ENCODE measurements around the gene UBIAD1. TPM values are rescaled to one million over a fixed set of nuclear protein-coding genes. Genes with fewer than 3 reads are reported as not detected.
"Not testable (repeated sequence)": the region's sequence is repeated elsewhere in the genome, so short reads cannot be mapped to it uniquely, and the experiment has no call there.

Gene UBIAD1
- total RNA-seq, 1 donor from 2014 or later = 7.6 TPM

DNA sequence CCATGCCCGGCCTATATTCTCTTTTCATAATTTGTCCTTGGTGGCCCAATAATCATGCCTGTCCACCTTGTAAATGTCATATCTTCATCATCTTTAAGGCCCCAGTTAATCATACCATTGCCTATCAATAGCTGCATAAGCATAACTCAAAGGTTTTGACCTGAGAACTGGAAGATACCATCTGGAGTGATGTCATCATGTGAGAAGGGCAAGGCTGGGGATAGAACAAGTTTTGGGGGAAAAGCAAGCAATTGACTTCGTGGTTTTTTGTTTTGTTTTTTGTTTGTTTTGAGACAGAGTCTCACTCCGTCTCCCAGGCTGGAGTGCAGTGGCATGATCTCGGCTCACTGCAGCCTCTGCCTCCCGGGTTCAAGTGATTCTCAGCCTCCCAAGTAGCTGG, 6.2 kb downstream of the UBIAD1 start:
- DNase-seq (ENCODE audit: low spot score) (no peak), ATAC-seq (no peak)

DNA sequence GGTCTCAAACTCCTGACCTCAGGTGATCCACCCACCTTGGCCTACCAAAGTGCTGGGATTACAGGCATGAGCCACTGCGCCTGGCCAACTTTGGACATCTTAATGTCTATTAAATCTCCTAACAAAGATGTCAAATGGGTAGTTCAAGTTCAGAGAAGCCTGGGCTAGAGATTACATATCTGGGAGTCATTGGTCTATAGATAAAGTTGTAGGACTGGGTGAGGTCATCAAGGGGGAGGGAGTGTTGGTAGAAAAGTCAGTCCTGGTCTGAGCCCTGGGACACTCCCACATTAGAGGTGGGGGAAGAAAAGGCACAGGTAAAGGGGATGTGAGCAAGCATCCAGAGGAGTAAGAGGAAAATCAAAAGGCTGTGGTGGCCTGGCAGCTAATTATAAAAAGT, 6.6 kb downstream of the UBIAD1 start:
- DNase-seq (ENCODE audit: low spot score) (no peak), ATAC-seq (no peak)

DNA sequence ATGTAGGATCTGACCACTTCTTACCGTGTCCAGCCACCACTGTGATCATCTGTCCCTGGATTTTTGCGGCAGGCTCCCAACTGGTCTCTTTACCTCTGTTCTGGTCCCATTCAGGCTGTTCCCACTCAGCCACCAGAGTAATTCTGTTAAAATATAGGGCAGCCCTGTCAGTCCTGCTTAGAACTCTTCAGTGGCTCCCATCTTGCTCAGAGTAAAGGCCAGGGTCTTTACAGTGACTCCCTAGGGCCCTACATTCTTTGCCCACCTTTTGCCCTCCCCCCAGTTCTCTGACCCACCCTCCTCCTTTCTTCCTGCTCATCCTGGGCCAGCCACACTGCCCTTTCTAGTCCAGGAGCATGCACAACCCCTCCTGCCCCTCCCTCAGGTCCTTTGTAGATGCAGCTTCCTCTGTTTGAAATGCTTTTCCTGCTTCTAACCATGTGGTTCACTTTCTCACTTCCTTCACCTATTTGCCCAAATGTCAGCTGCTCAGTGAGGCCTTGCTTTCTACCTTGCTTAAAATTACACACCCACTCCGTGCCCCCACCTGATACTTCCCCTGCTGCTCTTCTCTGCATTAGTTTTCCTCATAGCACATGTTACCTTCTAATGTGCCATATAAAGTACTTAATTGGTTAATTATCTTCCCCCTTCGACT, 7.8 kb downstream of the UBIAD1 start:
- DNase-seq (ENCODE audit: low spot score) (no peak), ATAC-seq (no peak)

DNA sequence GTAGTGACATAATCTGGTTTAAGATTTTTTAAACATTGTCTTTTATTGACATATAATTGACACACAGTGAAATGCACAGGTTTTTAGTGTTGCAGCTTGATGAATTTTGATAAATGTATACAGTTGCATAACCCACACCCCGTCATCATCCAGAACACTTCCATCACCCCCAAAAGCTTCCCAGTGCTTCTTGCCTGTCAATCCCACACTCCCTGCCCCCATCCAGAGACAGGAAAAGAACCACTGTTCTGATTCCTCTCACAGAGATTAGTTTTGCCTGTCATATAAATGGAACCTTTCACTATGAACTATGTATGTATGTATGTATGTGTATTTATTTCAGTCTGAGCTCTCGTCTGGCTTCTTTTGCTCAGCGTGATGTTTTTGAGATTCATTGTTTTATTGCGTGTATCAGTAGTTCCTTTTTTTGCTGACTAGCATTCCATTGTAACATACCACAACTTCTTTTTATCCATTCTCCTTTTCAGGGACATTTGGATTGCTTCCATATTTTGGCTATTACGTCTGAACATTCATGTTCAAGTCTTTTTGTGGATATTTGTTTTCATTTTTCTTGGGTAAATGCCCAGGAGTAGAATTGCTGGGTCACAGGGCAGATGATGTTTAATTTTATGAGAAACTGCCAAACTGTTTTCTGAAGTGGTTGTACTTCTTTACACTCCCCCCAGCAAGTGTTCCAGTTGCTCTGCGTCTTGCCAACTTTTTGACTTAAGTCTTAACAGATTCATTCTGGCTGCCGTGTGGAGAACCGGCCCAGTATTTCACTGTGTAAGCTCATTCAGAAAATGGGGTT, 8.7 kb downstream of the UBIAD1 start:
- no peak for ATAC-seq
- no peak for DNase-seq (ENCODE audit: low spot score)

DNA sequence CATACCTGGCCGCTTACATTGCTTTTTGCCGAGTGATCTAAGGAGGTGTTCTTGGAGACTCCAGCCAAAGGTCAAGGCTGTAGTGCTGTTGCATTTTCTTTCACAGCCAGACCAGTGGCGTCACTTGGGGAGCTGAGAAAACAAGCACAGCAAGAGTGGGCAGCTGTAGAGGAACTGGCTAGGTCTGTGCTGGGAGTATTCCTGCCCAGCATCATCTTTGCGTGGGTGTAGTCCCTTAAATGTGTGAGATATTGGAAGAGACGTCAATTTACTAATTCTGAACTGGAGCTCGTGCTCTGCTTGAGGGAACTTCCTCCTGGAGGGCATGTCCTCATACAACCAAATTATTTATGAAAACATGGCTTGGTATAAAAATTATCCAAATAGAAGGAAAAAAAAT, 10.2 kb downstream of the UBIAD1 start:
- DNase-seq (ENCODE audit: low spot score) (no peak), ATAC-seq (no peak)

DNA sequence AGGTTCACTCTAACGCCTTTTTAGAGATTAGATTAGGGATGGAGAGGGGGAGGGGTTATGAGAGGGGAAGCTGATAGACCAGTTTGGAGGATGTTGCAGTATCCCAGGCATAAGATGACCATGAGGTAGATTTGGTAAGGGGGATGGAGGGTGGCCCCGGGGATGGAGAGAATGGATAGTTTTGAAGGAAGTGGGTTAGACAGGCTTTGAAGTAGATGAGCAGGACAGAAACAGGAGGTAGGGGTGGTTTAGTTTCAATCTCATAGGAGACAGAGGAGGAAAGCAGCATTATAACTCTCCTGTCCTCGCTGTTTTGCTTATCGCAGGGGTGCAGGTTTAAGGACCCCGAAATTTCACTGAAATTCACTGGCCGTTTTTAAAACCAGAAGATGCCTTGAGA, 11.8 kb downstream of the UBIAD1 start:
- no peak for ATAC-seq
- no peak for DNase-seq (ENCODE audit: low spot score)

DNA sequence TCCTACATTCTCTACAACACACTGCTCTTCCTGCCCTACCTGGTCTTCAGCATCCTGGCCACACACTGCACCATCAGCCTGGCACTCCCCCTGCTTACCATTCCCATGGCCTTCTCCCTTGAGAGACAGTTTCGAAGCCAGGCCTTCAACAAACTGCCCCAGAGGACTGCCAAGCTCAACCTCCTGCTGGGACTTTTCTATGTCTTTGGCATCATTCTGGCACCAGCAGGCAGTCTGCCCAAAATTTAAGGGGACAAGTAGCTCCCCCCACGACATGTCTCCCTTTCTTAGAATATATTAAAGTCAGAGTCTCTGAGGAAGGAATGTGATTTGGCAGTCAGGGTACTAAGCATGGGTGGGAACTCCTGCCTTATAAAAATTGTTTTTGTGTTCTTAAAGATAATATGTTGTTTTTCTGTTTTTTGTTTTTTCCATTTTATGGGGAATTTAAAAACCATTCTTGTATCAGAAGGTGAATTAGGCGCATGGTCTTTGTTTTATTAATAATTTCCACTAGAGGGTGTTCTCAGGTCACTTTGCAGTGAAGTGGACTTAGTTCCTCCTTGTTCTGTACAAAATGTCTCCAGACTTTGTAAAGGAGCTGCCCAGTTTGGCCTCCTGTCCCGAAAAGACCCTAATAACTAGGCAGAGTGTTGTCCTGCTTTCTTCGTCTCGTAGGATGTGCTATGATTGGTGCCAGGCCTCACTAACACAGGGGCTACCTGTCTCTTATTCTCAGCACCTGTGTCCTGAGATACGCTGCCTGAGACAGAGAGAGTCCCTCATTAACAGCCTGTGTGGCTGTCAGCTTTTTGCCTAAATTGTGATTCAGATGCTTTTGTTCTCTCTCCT, 13.1 kb downstream of the UBIAD1 start:
- peak; percentile 44 for ATAC-seq
- DNase-seq (ENCODE audit: low spot score) = no peak

DNA sequence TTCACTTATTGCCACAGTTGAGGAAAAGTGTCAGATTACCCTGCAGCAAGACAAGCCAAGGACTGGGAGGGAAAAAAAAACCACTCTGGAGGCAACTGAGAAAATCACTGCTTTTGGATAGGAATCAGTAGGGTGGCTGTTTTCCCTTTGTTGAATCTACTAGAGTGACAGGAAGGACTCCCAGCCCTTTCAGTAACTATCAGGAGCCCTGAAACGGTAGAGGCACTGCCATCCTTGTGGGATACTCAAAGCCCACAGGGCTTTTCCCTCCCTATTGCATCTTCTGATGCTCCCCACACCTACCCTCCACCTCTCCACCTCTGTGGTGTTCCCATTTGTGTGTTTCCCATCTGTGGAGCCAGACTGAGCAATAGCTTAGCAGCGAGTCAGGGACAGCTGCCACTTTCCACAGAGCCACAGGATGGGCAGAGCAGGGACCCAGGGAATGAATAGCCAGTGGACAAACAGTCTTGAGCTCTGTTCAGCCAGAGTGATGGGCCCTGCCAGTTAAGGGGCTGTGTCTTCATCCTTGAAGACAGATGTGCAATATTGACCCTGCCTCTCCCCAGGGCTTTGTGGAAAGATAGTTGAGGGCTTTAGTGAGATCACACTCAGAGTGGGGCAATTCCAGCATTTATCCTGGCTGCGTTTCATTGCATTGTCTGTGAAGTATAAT, 13.9 kb downstream of the UBIAD1 start:
- ATAC-seq (no peak), DNase-seq (ENCODE audit: low spot score) (no peak)

DNA sequence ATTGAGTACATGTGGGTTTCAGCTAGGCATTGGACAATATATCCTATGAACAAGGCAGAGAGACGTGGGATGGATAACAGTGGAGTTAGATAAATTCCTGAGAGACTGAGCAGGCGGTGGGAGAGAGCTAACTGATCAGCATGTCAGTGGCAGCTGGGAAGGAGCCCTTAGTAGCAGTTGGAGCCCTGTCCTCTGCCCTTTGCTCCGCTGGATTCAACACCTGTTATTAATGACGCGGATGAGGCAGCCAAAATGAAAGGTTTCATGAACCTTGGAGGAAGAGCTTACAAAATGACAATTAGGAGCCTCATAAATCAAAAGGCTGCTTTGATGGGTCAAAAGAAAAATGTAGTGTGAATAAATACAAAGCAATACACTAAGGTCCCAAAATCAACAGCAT, 16.1 kb downstream of the UBIAD1 start:
- peak; percentile 80 for ATAC-seq
- DNase-seq (ENCODE audit: low spot score) = no peak

DNA sequence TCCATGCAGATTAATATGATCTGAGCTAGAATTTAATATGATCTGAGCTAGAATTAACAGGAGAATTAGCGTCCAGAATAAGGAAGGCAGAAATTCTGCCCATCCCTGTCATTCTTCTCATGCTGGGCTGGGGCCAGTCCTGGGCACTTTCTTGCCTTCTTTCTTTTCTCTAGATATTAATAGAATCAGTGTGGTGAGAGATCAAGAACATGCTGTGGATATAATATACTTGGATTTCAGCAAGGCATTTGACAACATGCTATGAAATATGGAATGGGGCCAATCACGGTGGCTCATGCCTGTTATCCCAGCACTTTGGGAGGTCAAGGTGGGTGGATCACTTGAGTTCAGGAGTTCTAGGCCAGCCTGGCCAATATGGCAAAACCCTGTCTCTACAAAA, 18.1 kb downstream of the UBIAD1 start:
- ATAC-seq = no peak
- no peak for DNase-seq (ENCODE audit: low spot score)

DNA sequence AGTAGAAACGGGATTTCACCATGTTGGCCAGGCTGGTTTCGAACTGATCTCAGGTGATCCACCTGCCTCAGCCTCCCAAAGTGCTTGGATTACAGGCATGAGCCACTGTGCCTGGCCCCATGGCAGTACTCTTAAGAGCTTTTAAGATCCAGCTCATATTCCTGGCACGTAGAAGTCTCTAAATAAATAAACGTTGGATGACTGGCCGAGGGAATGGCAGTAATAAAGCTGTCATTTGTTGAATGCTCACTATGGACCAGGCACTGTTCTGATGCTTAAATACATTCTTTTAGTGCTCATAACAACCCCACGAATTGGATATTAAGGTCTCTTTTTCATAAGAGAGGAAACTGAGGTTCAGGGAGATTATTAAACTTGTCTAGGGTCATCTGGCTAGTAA, 20.9 kb downstream of the UBIAD1 start:
- DNase-seq (ENCODE audit: low spot score) (no peak), ATAC-seq (no peak)

DNA sequence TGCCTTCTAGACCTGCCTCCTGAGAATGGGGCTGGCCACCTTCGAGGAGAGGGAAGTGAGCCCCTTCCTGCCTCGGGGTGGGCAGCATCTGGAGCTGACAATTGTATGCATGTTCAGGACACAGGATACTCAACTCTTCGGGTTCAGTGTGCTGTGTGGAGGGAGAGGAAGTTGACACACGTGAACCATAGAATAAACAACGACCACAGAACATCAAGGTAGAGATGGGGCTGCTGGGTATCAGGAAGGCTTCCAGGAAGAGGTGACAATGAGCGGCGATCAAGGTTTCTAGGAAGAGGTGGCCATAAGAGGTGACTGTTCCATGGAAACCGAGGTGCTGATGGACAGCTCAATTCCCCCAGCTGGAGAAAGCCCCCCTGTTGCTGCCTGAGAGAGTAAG, 22.0 kb downstream of the UBIAD1 start:
- DNase-seq (ENCODE audit: low spot score) (no peak), ATAC-seq (no peak)

DNA sequence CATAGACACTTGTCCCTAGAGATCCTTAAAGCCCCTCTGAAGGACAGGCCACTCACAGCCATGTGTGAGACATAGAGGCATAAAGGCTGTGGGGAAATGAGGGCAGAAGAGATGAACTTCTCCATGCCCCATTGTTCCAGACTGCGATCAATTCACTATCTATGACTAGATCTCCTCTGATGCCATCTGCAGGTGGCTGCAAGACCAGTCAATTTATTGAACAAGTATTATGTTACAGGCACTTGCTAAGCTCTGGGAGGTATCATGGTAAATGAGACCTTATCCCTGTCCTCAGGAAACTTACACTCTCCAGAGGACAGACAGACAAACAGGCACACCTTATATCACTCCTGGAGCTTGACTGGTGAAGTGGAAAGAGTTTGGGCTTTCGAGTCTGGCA, 22.9 kb downstream of the UBIAD1 start:
- no peak for DNase-seq (ENCODE audit: low spot score)
- ATAC-seq = no peak

DNA sequence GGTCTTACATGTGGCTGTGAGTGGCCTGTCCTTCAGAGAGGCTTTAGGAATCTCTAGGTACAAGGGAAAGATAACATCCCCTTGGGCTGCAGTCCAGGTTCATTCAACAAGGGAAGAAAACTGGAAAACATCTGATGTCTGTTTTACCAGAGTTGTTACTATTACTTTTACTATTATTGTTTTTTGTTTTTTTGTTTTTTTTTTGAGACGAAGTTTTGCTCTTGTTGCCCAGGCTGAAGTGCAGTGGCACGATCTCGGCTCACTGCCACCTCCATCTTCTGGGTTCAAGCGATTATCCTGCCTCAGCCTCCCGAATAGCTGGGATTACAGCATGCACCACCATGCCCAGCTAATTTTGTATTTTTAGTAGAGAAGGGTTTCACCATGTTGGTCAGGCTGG, 24.8 kb downstream of the UBIAD1 start:
- ATAC-seq; DNase-seq (ENCODE audit: low spot score): not testable (repeated sequence)

DNA sequence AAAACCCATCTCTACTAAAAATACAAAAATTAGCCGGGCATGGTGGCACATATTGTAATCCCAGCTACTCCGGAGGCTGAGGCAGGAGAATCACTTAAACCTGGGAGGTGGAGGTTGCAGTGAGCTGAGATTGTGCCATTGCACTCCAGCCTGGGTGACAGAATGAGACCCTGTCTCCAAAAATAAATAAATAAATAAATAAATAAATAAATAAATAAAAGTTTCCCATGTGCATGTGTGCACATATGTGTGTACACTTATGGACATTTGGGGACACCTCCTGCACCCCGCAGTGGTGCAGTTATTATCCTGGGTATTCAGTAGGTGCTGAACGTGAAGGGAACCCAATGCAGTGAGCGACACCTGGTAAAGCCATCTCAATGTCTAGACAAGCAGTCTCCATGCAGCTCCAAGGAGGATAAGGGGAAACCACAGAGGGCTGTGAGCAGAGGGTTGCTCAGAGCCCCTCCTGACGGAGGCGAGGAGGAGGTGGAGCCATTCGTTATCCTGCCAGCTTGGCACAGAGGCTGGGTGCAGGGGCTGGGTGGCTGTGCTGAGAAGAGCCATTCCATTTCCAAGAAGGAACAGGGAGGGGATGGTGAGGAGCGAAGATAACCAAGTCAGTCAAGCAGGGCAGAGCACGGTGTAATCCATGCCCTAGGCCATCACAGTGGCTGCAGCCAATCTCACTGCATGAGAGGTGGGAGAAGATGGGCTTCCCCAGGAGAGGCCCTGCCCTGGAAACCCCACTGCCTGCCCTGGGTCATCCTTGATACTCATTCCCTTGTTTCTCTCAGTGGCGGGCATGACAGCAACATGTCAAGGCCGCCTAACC, 25.6 kb downstream of the UBIAD1 start:
- ATAC-seq (no peak), DNase-seq (ENCODE audit: low spot score) (no peak)

DNA sequence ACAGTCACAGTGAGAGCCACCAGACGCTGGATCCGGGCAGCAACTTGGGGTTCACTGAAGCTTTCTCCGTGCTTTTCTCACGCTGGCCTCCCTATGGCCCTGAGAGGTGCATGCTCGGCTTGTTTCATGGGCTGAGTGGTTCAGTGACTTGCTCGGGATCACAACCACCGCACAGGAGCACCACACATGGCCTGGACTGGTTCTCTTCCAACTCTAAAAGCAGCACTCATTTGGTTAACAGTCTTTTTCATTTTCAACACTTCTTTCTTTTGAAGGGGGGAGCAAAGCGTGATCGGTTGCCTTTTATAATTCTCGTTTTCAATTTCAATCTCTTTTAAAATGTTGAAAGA, 26.2 kb downstream of the UBIAD1 start:
- DNase-seq (ENCODE audit: low spot score) (no peak), ATAC-seq (no peak)

DNA sequence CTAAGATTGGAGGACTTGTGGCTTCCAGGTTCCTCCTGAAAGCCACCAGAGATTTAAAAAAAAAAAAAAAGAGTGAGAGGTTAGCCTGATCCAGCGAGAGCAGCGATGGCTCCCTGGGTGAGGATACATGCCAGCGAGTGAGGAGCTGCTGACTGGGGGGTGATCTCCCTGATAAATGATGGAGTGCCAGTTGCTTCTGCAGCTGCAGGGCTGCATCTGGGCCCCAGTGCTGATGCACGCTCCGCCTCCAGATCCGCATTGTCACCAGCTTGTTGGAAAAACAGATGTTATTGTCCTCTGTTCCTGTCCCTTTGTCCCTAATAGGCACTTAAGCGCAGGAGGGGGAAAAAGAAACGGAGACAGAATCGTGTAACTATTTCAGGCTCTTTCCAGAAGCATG, 28.6 kb downstream of the UBIAD1 start:
- ATAC-seq = no peak
- no peak for DNase-seq (ENCODE audit: low spot score)

DNA sequence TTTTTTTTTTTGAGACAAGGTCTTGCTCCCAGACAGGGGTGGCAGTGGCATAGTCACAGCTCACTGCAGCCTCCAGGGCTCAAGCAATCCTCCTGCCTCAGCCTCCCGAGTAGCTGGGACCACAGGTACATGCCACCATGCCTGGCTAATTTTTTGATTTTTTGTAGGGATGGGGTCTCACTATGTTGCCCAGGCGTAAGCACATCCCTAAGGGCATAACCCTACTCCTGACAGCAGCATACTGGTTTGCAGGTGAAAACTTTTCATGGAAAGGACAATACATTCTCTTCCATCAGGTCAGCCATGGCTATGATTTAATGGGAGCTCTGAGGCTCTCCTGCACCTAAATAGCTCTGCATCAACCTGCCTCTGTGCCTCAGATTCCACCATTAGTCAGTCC, 29.4 kb downstream of the UBIAD1 start:
- ATAC-seq = no peak

DNA sequence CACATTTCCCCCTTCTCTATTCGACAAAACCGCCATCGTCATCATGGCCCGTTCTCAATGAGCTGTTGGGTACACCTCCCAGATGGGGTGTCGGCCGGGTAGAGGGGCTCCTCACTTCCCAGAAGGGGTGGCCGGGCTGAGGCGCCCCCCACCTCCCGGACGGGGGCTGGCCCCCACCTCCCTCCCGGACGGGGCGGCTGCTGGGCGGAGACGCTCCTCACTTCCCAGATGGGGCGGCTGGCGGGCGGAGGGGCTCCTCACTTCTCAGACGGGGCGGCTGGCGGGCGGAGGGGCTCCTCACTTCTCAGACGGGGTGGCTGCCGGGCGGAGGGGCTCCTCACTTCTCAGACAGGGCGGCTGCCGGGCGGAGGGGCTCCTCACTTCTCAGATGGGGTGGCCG, 32.5 kb downstream of the UBIAD1 start:
- not testable (repeated sequence) for DNase-seq (ENCODE audit: low spot score); ATAC-seq

More for the DNA sequence above, 29.4 kb downstream of the UBIAD1 start:
- no peak for DNase-seq (ENCODE audit: low spot score)

DNA sequence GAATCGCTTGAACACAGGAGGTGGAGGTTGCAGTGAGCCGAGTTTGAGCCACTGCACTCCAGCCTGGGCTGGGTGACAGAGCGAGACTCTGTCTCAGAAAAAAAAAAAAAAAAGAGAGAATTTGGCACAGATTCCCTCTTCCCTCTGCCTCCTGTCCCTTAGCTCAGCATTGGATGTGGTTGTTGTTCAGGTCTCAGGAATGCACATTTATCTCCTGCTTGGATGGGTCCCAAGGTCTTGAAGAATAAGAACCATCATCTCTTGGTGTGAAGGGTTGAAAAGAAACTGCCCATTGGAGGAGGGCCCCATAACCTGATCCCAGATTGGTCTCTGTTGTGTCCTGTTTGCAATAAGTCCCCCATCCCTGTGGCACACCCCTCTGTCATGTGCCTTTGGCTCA, 34.9 kb downstream of the UBIAD1 start:
- ATAC-seq (no peak), DNase-seq (ENCODE audit: low spot score) (no peak)

Measured in left lobe of liver (tissue), 2 donors.